ENCODE results near the gene ZNF438. TPM values are rescaled to one million over a fixed set of nuclear protein-coding genes. Genes with fewer than 3 reads are reported as not detected.

The ZNF438 gene
- total RNA-seq, 4 donors from 2014 or later: 10.3 to 14.6 (median 13.6) TPM

GRCh38 chr10:30840395-30841050 is 191.1 kb downstream of the ZNF438 start:
- H3K27ac ChIP-seq: peak overlapping the region in 2 of 4 donors; percentile 16 to 39
- no peak for TF ChIP-seq EP300 (IDR thresholded peaks at IDR 0.05)
- TF ChIP-seq CTCF (IDR thresholded peaks at IDR 0.05): no peak
- no peak for TF ChIP-seq POLR2A (IDR thresholded peaks at IDR 0.05)
- no peak for ATAC-seq
- H3K36me3 ChIP-seq: peaks cover 0 to 9% of the 10 kb centered on the region in 2 donors
- H3K9me3 ChIP-seq: no peaks in the 10 kb centered on the region
- H3K27me3 ChIP-seq: no peaks in the 10 kb centered on the region
- H3K4me1 ChIP-seq: peaks cover 0 to 12% (median 0%) of the 10 kb centered on the region in 3 donors
- 38 to 50% methylated on average over 5 to 6 of the region's 6 CpGs for WGBS, 2 donors (ENCODE audit: low coverage in 1 of 2)
- H3K4me3 ChIP-seq: no peak overlapping the region

DNA sequence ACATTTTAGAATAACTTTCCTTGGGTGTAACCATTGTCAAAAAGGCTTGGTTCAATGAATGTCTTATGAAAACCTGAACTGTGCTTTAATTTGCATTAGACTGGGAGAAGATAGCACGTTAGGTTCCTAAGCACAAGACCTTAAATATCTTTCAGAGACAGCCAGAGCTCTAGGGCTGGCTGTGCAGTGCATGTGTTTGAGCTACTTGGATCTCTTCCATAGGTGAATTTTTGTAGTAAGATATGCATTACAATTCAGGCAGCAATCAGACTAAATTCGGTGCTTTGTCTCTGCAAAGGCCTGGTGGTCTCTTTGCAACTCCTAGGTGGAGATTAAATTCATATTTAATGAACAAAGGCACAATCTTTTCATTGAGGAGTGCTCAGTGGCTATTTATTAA is 192.0 kb downstream of the ZNF438 start:
- TF ChIP-seq POLR2A (IDR thresholded peaks at IDR 0.05): no peak
- TF ChIP-seq EP300 (IDR thresholded peaks at IDR 0.05): no peak
- TF ChIP-seq POLR2AphosphoS5 (IDR thresholded peaks at IDR 0.05): no peak
- TF ChIP-seq CTCF (IDR thresholded peaks at IDR 0.05): no peak
- no peaks in the 10 kb centered on the region for H3K9me3 ChIP-seq
- H3K27ac ChIP-seq: no peak overlapping the region
- no peak overlapping the region for H3K4me3 ChIP-seq
- ATAC-seq: no peak
- H3K27me3 ChIP-seq: no peaks in the 10 kb centered on the region
- WGBS, 2 donors (ENCODE audit: low coverage in 1 of 2): 30 to 67% methylated on average over 2 of the region's 2 CpGs
- peaks cover 0 to 12% (median 0%) of the 10 kb centered on the region in 3 donors for H3K4me1 ChIP-seq
- peaks cover 0 to under 1% of the 10 kb centered on the region in 2 donors for H3K36me3 ChIP-seq

GRCh38 chr10:30836406-30836805 is 195.3 kb downstream of the ZNF438 start:
- 85 to 100% methylated on average over 2 of the region's 2 CpGs for WGBS, 2 donors (ENCODE audit: low coverage in 1 of 2)

GRCh38 chr10:30835146-30835545 is 196.5 kb downstream of the ZNF438 start:
- Histone ChIP-seq H3K27me3 (no peaks in the 10 kb centered on the region), H3K27ac (no peak overlapping the region), H3K36me3 (no peaks in the 10 kb centered on the region), H3K4me1 (no peaks in the 10 kb centered on the region), H3K9me3 (no peaks in the 10 kb centered on the region), H3K4me3 (no peak overlapping the region)
- TF ChIP-seq POLR2AphosphoS5 (IDR thresholded peaks at IDR 0.05): no peak
- no peak for TF ChIP-seq POLR2A (IDR thresholded peaks at IDR 0.05)
- no peak for TF ChIP-seq CTCF (IDR thresholded peaks at IDR 0.05)
- no peak for TF ChIP-seq EP300 (IDR thresholded peaks at IDR 0.05)
- ATAC-seq: no peak
- WGBS, 2 donors (ENCODE audit: low coverage in 1 of 2): 85 to 88% methylated on average over 2 of the region's 12 CpGs

More at GRCh38 chr10:30836406-30836805, 195.3 kb downstream of the ZNF438 start:
- no peak overlapping the region for H3K27ac ChIP-seq
- H3K4me3 ChIP-seq: no peak overlapping the region
- H3K9me3 ChIP-seq: no peaks in the 10 kb centered on the region
- TF ChIP-seq CTCF (IDR thresholded peaks at IDR 0.05): no peak
- TF ChIP-seq POLR2A (IDR thresholded peaks at IDR 0.05): no peak
- TF ChIP-seq POLR2AphosphoS5 (IDR thresholded peaks at IDR 0.05): no peak
- H3K36me3 ChIP-seq: no peaks in the 10 kb centered on the region
- no peak for ATAC-seq
- no peaks in the 10 kb centered on the region for H3K27me3 ChIP-seq
- H3K4me1 ChIP-seq: peaks cover 0 to 12% (median 0%) of the 10 kb centered on the region in 3 donors

GRCh38 chr10:30834651-30835050 is 197.0 kb downstream of the ZNF438 start:
- 60 to 92% methylated on average over 2 to 3 of the region's 3 CpGs for WGBS, 2 donors (ENCODE audit: low coverage in 1 of 2)

More at GRCh38 chr10:30834651-30835050, 197.0 kb downstream of the ZNF438 start:
- TF ChIP-seq POLR2AphosphoS5 (IDR thresholded peaks at IDR 0.05) (no peak), POLR2A (IDR thresholded peaks at IDR 0.05) (no peak), CTCF (IDR thresholded peaks at IDR 0.05) (no peak), EP300 (IDR thresholded peaks at IDR 0.05) (no peak)
- no peaks in the 10 kb centered on the region for H3K9me3 ChIP-seq
- H3K27ac ChIP-seq: no peak overlapping the region
- no peak overlapping the region for H3K4me3 ChIP-seq
- no peak for ATAC-seq
- no peaks in the 10 kb centered on the region for H3K36me3 ChIP-seq
- H3K4me1 ChIP-seq: no peaks in the 10 kb centered on the region
- no peaks in the 10 kb centered on the region for H3K27me3 ChIP-seq
